IMR-90 (cell line): Measurements from ENCODE around the gene ARSJ. TPM values are rescaled to one million over a fixed set of nuclear protein-coding genes. Genes with fewer than 3 reads are reported as not detected.

ENCODE experiments used
- ATAC-seq: fragments of 200-7000 bp; cut with Tn5 transposase; 2 replicates; pipeline ENCODE4 v1.9.1; 2020; ENCODE audit warnings: low read depth, mild to moderate bottlenecking, moderate library complexity
- BruUV-seq: library from RNA; stranded (reverse); fragments of 400-500 nt; replicated peaks from 2 replicates; lab custom pipeline; 2021; lab: Mats Ljungman, UMichigan
- CTCF ChIA-PET: fragments of 300-600 bp; formaldehyde crosslinking; extraction: SDS; loops from one replicate; lab custom pipeline; 2021; ENCODE audit warnings: antibody characterized with exemption; lab: Yijun Ruan, JAX
- POLR2A ChIA-PET: fragments of 300-600 bp; sonication (Branson Sonifier 250); formaldehyde crosslinking; loops from one replicate; lab custom pipeline; 2022; ENCODE audit warnings: antibody characterized with exemption; ENCODE audit not compliant: unreplicated experiment; lab: Charles Lee
- DNase-seq: peaks from one replicate; pipeline ENCODE4 v3.0.0; 2013
- H2AFZ ChIP-seq: replicated peaks from 2 replicates; pipeline ENCODE3; 2013; ENCODE audit warnings: low read length, mild to moderate bottlenecking; ENCODE audit not compliant: poor library complexity
- H2AK5ac ChIP-seq: 2 replicates; pipeline ENCODE4 v1.6.1; 2013; ENCODE audit warnings: low read depth, low read length, inconsistent platforms
- H2AK9ac ChIP-seq: replicated peaks from 2 replicates; pipeline ENCODE3; 2013; ENCODE audit warnings: mild to moderate bottlenecking, low read depth, low read length, moderate library complexity; ENCODE audit not compliant: poor library complexity
- H2BK120ac ChIP-seq: 2 replicates; pipeline ENCODE4 v1.6.1; 2013; ENCODE audit warnings: low read depth, low read length, inconsistent platforms
- H2BK15ac ChIP-seq: 3 replicates; pipeline ENCODE4 v1.6.1; 2013; ENCODE audit warnings: low read depth, low read length, inconsistent platforms
- H2BK20ac ChIP-seq: 2 replicates; pipeline ENCODE4 v1.6.1; 2013; ENCODE audit warnings: low read depth, mild to moderate bottlenecking, inconsistent platforms, low read length, moderate library complexity
- H2BK5ac ChIP-seq: 2 replicates; pipeline ENCODE4 v1.6.1; 2013; ENCODE audit warnings: mild to moderate bottlenecking, low read depth, low read length, inconsistent platforms; ENCODE audit not compliant: poor library complexity, severe bottlenecking
- H3K14ac ChIP-seq: replicated peaks from 2 replicates; pipeline ENCODE4 v1.6.1; 2013; ENCODE audit warnings: low read depth, low read length, inconsistent platforms
- H3K18ac ChIP-seq: 2 replicates; pipeline ENCODE4 v1.6.1; 2013; ENCODE audit warnings: low read depth, low read length, control low read depth
- H3K23ac ChIP-seq: 2 replicates; pipeline ENCODE4 v1.6.1; 2013; ENCODE audit warnings: low read depth, low read length, inconsistent platforms
- H3K27ac ChIP-seq: 2 replicates; pipeline ENCODE4 v1.5.1; 2013; ENCODE audit warnings: mild to moderate bottlenecking, control low read depth, low read length; ENCODE audit not compliant: insufficient read depth
- H3K27me3 ChIP-seq: 2 replicates; pipeline ENCODE4 v1.6.1; 2013; ENCODE audit warnings: low read length; ENCODE audit not compliant: control insufficient read depth, insufficient read depth
- H3K36me3 ChIP-seq: 2 replicates; pipeline ENCODE4 v1.6.1; 2013; ENCODE audit warnings: low read length, mixed read lengths; ENCODE audit not compliant: control insufficient read depth, insufficient read depth
- H3K4ac ChIP-seq: 2 replicates; pipeline ENCODE4 v1.6.1; 2013; ENCODE audit warnings: low read depth, low read length, inconsistent platforms
- H3K4me1 ChIP-seq: 2 replicates; pipeline ENCODE4 v1.6.1; 2013; ENCODE audit warnings: low read length, mixed read lengths; ENCODE audit not compliant: control insufficient read depth, insufficient read depth
- H3K4me2 ChIP-seq: 2 replicates; pipeline ENCODE4 v1.6.1; 2013; ENCODE audit warnings: low read depth, mild to moderate bottlenecking, control low read depth, low read length, moderate library complexity
- H3K4me3 ChIP-seq: 2 replicates; pipeline ENCODE4 v1.5.1; 2013; ENCODE audit warnings: low read depth, mild to moderate bottlenecking, control low read depth, low read length, moderate library complexity; ENCODE audit not compliant: insufficient read depth
- H3K56ac ChIP-seq: 2 replicates; pipeline ENCODE4 v1.6.1; 2013; ENCODE audit warnings: low read length, inconsistent platforms; ENCODE audit not compliant: insufficient read depth; ENCODE audit errors: extremely low read depth
- H3K79me1 ChIP-seq, 2 experiments: 2 replicates each; pipeline ENCODE4 v1.6.1; 2013; ENCODE audit warnings: low read length in 2 of 2, inconsistent platforms in 1 of 2, low read depth in 1 of 2
- H3K9ac ChIP-seq: 2 replicates; pipeline ENCODE4 v1.6.1; 2013; ENCODE audit warnings: low read depth, low read length, control low read depth
- H3K9me1 ChIP-seq: 2 replicates; pipeline ENCODE4 v1.6.1; 2013; ENCODE audit warnings: low read length, inconsistent platforms; ENCODE audit not compliant: insufficient read depth
- H3K9me3 ChIP-seq: 2 replicates; pipeline ENCODE4 v1.6.1; 2013; ENCODE audit warnings: low read length; ENCODE audit not compliant: control insufficient read depth, insufficient read depth
- H4K20me1 ChIP-seq: 2 replicates; pipeline ENCODE4 v1.6.1; 2013; ENCODE audit warnings: low read length, inconsistent platforms; ENCODE audit not compliant: insufficient read depth
- H4K5ac ChIP-seq: 2 replicates; pipeline ENCODE4 v1.6.1; 2013; ENCODE audit warnings: mild to moderate bottlenecking, low read depth, low read length, control low read depth
- H4K8ac ChIP-seq, 2 experiments: 2 replicates each; pipeline ENCODE4 v1.6.1; 2013; ENCODE audit warnings: low read depth in 2 of 2, low read length in 2 of 2, control low read depth in 1 of 2, inconsistent platforms in 1 of 2
- H4K91ac ChIP-seq: 2 replicates; pipeline ENCODE4 v1.6.1; 2013; ENCODE audit warnings: low read depth, low read length, inconsistent platforms; ENCODE audit not compliant: insufficient read depth
- CEBPB ChIP-seq: IDR thresholded peaks from 2 replicates; pipeline ENCODE4 v1.6.1; 2012; ENCODE audit warnings: low read depth, low read length, improper control_type of control experiment
- FOS ChIP-seq: fragments of 150-350 bp; IDR thresholded peaks from 2 replicates; pipeline ENCODE4 v1.6.1; 2016; ENCODE audit warnings: low read depth, low read length
- MXI1 ChIP-seq: IDR thresholded peaks from 2 replicates; pipeline ENCODE4 v1.6.1; 2012; ENCODE audit warnings: low read depth, mild to moderate bottlenecking, low read length, moderate library complexity, borderline replicate concordance
- RAD21 ChIP-seq: IDR thresholded peaks from 2 replicates; pipeline ENCODE4 v1.6.1; 2012; ENCODE audit warnings: low read length, improper control_type of control experiment
- WGBS, 2 experiments: methylation state at CpG; one replicate each; pipeline versions ENCODE4 v1.1.5 to v1.1.7; 2013; ENCODE audit warnings: missing lambda C conversion rate in 2 of 2; ENCODE audit not compliant: insufficient read length in 1 of 2; ENCODE audit errors: extremely low coverage in 2 of 2; 5-methylcytosine and 5-hydroxymethylcytosine counted together
- dilution Hi-C: fragments of 300-500 bp; cut with HindIII; formaldehyde crosslinking; loops from one replicate; pipeline ENCODE4 v1.14.3; 2018; ENCODE audit warnings: low sequenced_read_pairs; ENCODE audit not compliant: unreplicated experiment
- in situ Hi-C: fragments of 300-500 bp; cut with MboI; formaldehyde crosslinking; loops from 3 replicates; pipeline ENCODE4 v1.14.3; 2019; ENCODE audit warnings: low sequenced_read_pairs, inconsistent platforms, mixed read lengths
- intact Hi-C: fragments of 100-400 bp; cut with micrococcal nuclease; formaldehyde crosslinking; loops from 2 replicates; pipeline ENCODE4 v1.10.0; 2022
- polyA plus RNA-seq, 3 experiments: library from polyadenylated mRNA; depleted of rRNA; stranded (reverse); fragments of >200 nt; gene quantifications; 2 replicates each; pipeline ENCODE4 v1.2.3, GENCODE V29; 2012; ENCODE audit warnings: low replicate concordance in 1 of 3
- total RNA-seq: library from RNA; depleted of rRNA; stranded (reverse); fragments of >200 nt; gene quantifications from 2 replicates; pipeline ENCODE4 v1.2.3, GENCODE V29; 2012
- TF ChIP-seq, protein P1 (sequence below): conservative IDR thresholded peaks from 2 replicates; pipeline ENCODE4 v1.5.1; 2012; ENCODE audit warnings: mild to moderate bottlenecking, low read depth, low read length, improper control_type of control experiment

ARSJ gene
- total and polyA plus RNA-seq, 2 of the 4 experiments (the other 2 are of a cell fraction) = 47.7 to 143 TPM

DNA sequence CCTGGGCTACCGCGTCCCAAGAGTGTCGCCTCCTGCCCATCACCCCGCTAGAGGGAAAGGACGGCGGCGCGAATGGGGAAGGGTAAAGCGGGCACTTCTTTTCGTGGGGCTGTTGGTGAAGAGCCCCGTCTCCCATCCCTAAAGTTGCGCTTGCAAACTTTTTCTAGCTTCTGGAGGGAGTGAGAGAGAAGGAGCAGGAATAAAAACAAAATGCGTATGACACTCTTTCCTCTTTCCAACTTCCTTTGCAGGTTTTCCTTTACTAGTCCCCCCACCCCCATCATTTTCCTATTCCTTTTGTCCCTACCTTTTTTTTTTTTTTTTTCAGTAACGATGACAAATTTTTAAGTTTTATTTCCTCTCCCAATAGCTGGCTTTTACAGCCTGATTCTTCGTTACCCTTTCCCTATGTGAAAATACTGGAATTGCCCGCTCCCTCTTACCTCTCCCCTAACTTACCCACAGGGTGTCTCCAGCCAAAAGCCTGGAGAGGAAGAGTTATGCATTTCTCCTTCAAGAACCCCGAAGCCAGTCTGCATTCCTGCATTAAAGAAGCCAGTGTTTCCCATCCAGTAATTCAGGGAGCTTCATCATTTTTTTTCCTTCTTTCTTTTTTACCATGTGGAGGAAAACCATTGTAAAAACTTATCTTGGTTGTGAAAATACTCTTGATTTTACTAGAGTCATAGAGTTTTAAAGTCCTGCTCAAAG lies 613 bp upstream of the ARSJ start (continued):
- TF ChIP-seq FOS (no peak), CEBPB (no peak), RAD21 (no peak)

DNA sequence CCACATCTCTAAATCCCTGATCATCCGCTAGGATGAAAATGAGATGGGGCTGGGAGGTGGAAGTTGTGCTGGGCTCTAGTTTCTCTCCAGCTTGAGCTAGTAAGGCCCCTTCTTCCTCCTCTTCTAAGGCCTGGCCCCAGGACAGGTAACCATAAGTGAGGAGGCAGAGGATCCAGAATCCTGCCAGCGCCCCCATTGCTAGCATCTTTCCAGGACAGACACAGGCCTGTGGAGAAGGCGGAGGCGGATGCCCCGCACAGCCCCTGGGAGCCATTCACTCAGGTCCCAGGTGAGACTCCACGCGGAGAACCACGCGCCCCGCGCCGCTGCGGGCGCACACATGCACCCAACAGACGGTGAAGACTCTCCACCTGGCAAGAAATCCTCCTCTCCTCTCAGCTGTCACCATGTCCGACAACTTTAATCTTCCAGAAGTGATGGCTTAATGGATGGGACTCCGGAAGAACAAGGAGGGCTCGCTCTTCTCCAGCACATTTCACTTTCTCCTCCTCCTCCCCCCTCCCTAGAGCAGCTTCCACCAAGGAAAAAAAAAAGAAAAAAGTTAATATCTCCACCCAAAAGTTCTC lies 793 bp downstream of the ARSJ start:
- Histone ChIP-seq H3K4me1 (peaks cover 8% of the 10 kb centered on the region), H3K4me2 (peak overlapping the region; percentile 92), H2AK5ac (peak overlapping the region; percentile 81), H3K4ac (peak overlapping the region; percentile 96), H3K56ac (peak overlapping the region; percentile 96), H3K9ac (peak overlapping the region; percentile 99), H2AFZ (peak overlapping the region; percentile 92), H2AK9ac (peak overlapping the region; percentile 96), H3K14ac (peak overlapping the region; percentile 94), H2BK5ac (peak overlapping the region; percentile 96), H3K9me1 (peaks cover 4% of the 10 kb centered on the region; the same call in 1 of the 2 replicates), H2BK20ac (0 out of 2 replicates have a peak overlapping the region, but pooled peaks have one; percentile 50), H2BK120ac (peak overlapping the region; percentile 92), H3K18ac (peak overlapping the region; percentile 89), H3K23ac (peak overlapping the region; percentile 87), H3K27ac (peak overlapping the region; percentile 98), H3K27me3 (no peaks in the 10 kb centered on the region), H3K79me1 (peaks cover 5 to 12% of the 10 kb centered on the region in 2 experiments; a peak in 3 of 4 replicates), H4K91ac (peak overlapping the region; percentile 96), H4K5ac (peak overlapping the region; percentile 69), H3K4me3 (peak overlapping the region; percentile 73), H4K20me1 (no peaks in the 10 kb centered on the region; the same call in 1 of the 2 replicates), H4K8ac (peak overlapping the region; percentile 86 to 94), H2BK15ac (peak overlapping the region; percentile 57), H3K36me3 (peaks cover 1% of the 10 kb centered on the region; the same call in 1 of the 2 replicates), H3K9me3 (no peaks in the 10 kb centered on the region)
- intact Hi-C loops = loop anchor here (5.0 kb wide), 4 partner anchors 61 to 586 kb away; no protein-coding TSS in a partner anchor
- peak; percentile 38; the same call in 1 of the 2 replicates for TF ChIP-seq MXI1
- TF ChIP-seq, protein P1, sequence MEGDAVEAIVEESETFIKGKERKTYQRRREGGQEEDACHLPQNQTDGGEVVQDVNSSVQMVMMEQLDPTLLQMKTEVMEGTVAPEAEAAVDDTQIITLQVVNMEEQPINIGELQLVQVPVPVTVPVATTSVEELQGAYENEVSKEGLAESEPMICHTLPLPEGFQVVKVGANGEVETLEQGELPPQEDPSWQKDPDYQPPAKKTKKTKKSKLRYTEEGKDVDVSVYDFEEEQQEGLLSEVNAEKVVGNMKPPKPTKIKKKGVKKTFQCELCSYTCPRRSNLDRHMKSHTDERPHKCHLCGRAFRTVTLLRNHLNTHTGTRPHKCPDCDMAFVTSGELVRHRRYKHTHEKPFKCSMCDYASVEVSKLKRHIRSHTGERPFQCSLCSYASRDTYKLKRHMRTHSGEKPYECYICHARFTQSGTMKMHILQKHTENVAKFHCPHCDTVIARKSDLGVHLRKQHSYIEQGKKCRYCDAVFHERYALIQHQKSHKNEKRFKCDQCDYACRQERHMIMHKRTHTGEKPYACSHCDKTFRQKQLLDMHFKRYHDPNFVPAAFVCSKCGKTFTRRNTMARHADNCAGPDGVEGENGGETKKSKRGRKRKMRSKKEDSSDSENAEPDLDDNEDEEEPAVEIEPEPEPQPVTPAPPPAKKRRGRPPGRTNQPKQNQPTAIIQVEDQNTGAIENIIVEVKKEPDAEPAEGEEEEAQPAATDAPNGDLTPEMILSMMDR = no peak
- POLR2A ChIA-PET = no interaction called here
- ATAC-seq (peak; percentile 2), DNase-seq (peak; percentile 18)
- TSS peak; percentile 55 for BruUV-seq
- CTCF ChIA-PET = interaction anchor here (0.6 to 1.3 kb wide), 2 partner anchors 23 to 202 kb away, joined by 3 to 4 read pairs; no protein-coding TSS in a partner anchor
- dilution Hi-C loops = no loop called here
- in situ Hi-C loops = loop anchor here (5.0 kb wide), 1 partner anchor 404 kb away; no protein-coding TSS in a partner anchor
- WGBS, 2 experiments = 0% methylated on average over 1 of the region's 18 CpGs; no CpG with 5 or more reads in 1 of the 2 experiments
